Measurements from ENCODE around the gene NOL9.
"Not testable (repeated sequence)": the region's sequence is repeated elsewhere in the genome, so short reads cannot be mapped to it uniquely, and the experiment has no call there.

NOL9 gene

GRCh38 chr1:6554031-6554906 lies at the start of gene NOL9:
Gene NOL9 (minus strand): TSS chr1:6554513. CDS start chr1:6554502, 11 bp downstream.
- DNase-seq (ENCODE audit: low read depth in 2 of 2): peak; percentile 91 to 93

- DNase-seq (ENCODE audit: low read depth in 2 of 2): peak in 1 of 2 donors; percentile 33
Measured at GRCh38 chr1:6603238-6603914, 49.1 kb upstream of the NOL9 start.

- peak; percentile 70 to 79 for DNase-seq (ENCODE audit: low read depth in 2 of 2)
Measured at GRCh38 chr1:6602669-6603237, 48.4 kb upstream of the NOL9 start, which contains the start of gene KLHL21. Gene KLHL21 (minus strand): TSS chr1:6602869. CDS start chr1:6602817, 52 bp downstream.

GRCh38 chr1:6601923-6602668 lies 47.8 kb upstream of the NOL9 start:
- DNase-seq (ENCODE audit: low read depth in 2 of 2): no peak

- peak in 1 of 2 donors; percentile 47 for DNase-seq (ENCODE audit: low read depth in 2 of 2)
Measured at GRCh38 chr1:6601049-6601922, 47.0 kb upstream of the NOL9 start.

GRCh38 chr1:6600410-6601048 lies 46.2 kb upstream of the NOL9 start:
- DNase-seq (ENCODE audit: low read depth in 2 of 2): no peak

GRCh38 chr1:6599991-6600390 lies 45.7 kb upstream of the NOL9 start:
- not testable (repeated sequence) for DNase-seq (ENCODE audit: low read depth in 2 of 2)

- DNase-seq (ENCODE audit: low read depth in 2 of 2): no peak
Measured at GRCh38 chr1:6599141-6599975, 45.0 kb upstream of the NOL9 start.

DNA sequence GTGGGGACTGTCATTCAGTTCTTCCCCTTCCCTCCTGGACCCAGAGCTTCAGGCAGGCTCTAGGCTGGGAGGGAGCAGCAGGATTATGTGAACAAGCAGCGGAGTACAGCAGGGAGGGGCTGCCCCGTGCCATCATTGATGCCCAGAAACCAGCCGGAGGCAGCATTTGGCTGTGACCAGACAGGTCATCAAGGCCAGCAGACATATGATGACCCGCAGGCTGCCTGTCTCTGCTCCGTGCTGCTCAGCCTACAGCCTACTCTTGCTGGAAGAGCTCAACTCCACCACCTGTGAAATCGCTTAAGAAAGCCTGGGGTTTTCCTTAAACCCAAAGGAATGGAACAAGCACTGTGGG lies 43.4 kb upstream of the NOL9 start:
- DNase-seq (ENCODE audit: low read depth in 2 of 2): no peak

GRCh38 chr1:6596886-6597776 lies 42.8 kb upstream of the NOL9 start:
- no peak for DNase-seq (ENCODE audit: low read depth in 2 of 2)

DNA sequence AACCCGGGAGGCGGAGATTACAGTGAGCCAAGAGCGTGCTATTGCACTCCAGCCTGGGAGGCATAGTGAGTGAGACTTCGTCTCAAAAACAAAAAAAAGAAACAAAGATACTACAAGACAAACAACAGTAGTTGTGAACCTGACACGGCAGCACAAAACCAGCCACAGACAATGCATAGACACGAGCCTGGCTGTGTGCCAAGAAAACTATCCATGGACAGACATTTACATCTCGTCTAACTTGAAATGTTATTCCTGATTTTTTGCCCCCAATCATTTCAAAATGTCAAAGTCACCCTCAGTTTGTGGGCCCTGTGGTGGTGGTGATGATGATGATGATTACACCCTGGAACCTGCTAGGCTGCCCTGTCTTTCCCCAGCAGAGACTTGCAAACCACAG lies 42.0 kb upstream of the NOL9 start:
- DNase-seq (ENCODE audit: low read depth in 2 of 2): no peak

GRCh38 chr1:6594977-6595740 lies 40.8 kb upstream of the NOL9 start:
- DNase-seq (ENCODE audit: low read depth in 2 of 2): no peak

GRCh38 chr1:6593810-6594209 lies 39.5 kb upstream of the NOL9 start:
- no peak for DNase-seq (ENCODE audit: low read depth in 2 of 2)

DNA sequence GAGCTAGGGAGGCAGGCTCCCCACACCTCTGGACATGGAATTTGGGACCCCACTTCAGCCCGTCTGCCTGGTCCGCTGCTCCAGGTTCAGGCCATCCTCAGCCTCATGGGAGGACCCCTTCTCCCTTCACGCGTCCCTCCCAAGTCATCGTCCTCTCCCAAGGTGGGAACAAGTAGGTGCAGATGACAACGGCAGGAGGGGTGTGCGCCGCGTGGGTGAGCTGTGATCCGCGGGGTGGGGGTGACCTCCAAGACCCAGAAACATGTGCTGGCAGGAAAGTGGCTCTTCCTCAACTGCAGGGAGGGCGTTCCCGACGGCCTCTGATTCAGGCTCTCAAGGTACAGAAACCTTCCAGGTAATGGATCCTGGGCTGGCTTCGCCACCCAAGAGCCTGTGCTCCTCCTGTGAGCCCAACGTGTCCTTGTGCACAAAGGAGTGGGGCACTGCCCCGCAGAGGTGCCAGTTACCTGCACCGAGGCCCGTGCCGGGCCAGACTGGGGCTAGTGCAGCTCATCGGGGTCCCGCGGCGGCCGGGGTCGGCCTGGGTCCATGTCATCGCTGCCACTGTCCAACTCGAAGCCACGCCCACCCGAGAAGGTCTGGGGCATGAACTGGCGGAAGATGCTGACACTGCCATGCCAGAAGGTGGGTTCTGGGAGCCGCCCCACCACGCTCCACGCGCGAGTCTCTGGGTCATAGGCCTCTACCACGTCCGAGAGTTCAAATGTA lies 38.7 kb upstream of the NOL9 start:
- DNase-seq (ENCODE audit: low read depth in 2 of 2): no peak

DNA sequence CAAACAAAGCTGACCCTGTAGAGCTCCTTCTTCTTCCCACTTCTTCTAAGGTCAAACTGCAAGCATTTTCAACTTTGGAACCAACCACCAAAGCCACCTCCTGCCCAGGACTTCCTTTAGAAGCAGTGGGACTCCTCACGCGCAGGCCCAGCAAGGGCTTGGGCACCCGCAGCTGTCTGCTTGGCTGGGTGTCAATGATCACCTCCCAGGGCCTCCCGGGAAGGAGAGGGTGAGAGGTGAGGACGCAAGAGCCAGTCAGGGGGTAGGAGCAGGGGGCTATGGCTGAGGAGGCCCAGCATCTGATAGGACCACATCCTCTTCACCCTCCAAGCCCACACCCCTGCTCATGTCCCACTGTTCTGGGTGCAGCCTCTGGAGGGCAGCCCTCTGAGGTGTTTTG lies 38.1 kb upstream of the NOL9 start:
- DNase-seq (ENCODE audit: low read depth in 2 of 2): no peak

DNA sequence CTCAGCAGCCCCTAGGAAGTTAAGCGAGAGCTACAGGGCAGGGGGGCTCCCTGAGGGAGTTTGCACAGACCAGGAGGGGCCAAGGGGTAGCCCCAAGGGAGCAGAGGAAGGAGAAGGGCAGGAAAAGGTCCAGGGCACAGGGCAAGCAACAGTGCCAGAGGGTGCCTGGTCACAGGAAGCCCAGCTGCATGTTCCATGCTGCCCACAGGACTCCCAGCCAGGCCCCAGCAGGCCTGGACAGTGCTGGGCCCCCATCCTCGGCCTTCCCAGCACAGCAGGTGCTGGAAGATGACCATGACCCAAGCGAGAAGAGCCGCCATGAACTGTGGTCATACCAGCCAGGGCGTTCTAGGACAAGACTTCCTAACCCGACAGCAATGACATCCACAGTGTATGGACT lies 37.3 kb upstream of the NOL9 start:
- DNase-seq (ENCODE audit: low read depth in 2 of 2): no peak

- no peak for DNase-seq (ENCODE audit: low read depth in 2 of 2)
Measured at GRCh38 chr1:6591222-6591621, 36.9 kb upstream of the NOL9 start.

Measured in stimulated activated CD8-positive, alpha-beta memory T cell treated with anti-CD3 and anti-CD28 coated beads, Interleukin-7, amount 100 ng/mL, for 1 hour (primary cell).